Sigmoid colon (tissue), 7 donors: ENCODE data around the gene CAMTA1. TPM values are rescaled to one million over a fixed set of nuclear protein-coding genes. Genes with fewer than 3 reads are reported as not detected.

Experiments
- DNase-seq: peaks from one replicate; pipeline ENCODE4 v3.0.0-alpha.2; 2019
- H3K27ac ChIP-seq, 4 donors: fragments of 200-600 bp; sonication (generic); one replicate each; pipeline ENCODE4 v1.5.1; 2016 to 2019; ENCODE audit warnings: mild to moderate bottlenecking in 1 of 4
- H3K27me3 ChIP-seq, 3 donors: fragments of 200-600 bp; sonication (generic); one replicate each; pipeline ENCODE4 v1.5.1; 2019; ENCODE audit warnings: mild to moderate bottlenecking in 1 of 3
- H3K36me3 ChIP-seq, 4 donors: fragments of 200-600 bp; sonication (generic); one replicate each; pipeline ENCODE4 v1.5.1; 2016 to 2019
- H3K4me1 ChIP-seq, 4 donors: fragments of 200-600 bp; sonication (generic); one replicate each; pipeline ENCODE4 v1.5.1; 2017 to 2019
- H3K4me3 ChIP-seq, 4 donors: fragments of 200-600 bp; sonication (generic); one replicate each; pipeline ENCODE4 v1.5.1; 2017 to 2019; ENCODE audit warnings: mild to moderate bottlenecking in 2 of 4, moderate library complexity in 1 of 4
- H3K9me3 ChIP-seq, 4 donors: fragments of 200-600 bp in 3 of 4; sonication (generic) in 3 of 4; one replicate each; pipeline versions ENCODE4 v1.5.1 to v1.6.1; 2013 to 2019
- CTCF ChIP-seq, 4 experiments: fragments of 450-650 bp in 3 of 4; fragments of 200-600 bp in 1 of 4; IDR thresholded peaks; one replicate each; pipeline ENCODE4 v1.5.1; 2016 to 2019; ENCODE audit warnings: antibody characterized with exemption in 4 of 4, mild to moderate bottlenecking in 3 of 4, moderate library complexity in 2 of 4
- EP300 ChIP-seq, 4 donors: sonication (generic); formaldehyde crosslinking; IDR thresholded peaks; one replicate each; pipeline ENCODE4 v1.6.1; 2017; ENCODE audit warnings: antibody characterized with exemption in 4 of 4
- POLR2A ChIP-seq, 2 donors: fragments of 450-650 bp; IDR thresholded peaks; one replicate each; pipeline ENCODE4 v1.6.1; 2016; ENCODE audit warnings: antibody characterized with exemption in 2 of 2, mild to moderate bottlenecking in 2 of 2, moderate library complexity in 2 of 2
- POLR2AphosphoS5 ChIP-seq, 4 donors: sonication (generic); formaldehyde crosslinking; IDR thresholded peaks; one replicate each; pipeline ENCODE4 v1.6.1; 2017; ENCODE audit warnings: antibody characterized with exemption in 4 of 4
- WGBS, 2 donors: extraction: QIAGEN DNeasy Blood & Tissue Kit; methylation state at CpG; one replicate each; pipeline ENCODE4 v1.1.7; 2013; 5-methylcytosine and 5-hydroxymethylcytosine counted together
- intact Hi-C: fragments of 100-400 bp; cut with DNase I; formaldehyde crosslinking; loops from one replicate; pipeline ENCODE4 v1.15.1; 2023
- polyA plus RNA-seq, 3 donors: library from polyadenylated mRNA; stranded (reverse); fragments of 200-250 nt; gene quantifications; one replicate each; pipeline ENCODE4 v1.2.3, GENCODE V29; 2013
- total RNA-seq, 4 donors: library from RNA; depleted of rRNA; stranded (reverse); fragments of >200 nt; gene quantifications; one replicate each; pipeline ENCODE4 v1.1.0, GENCODE V29; 2016
- donor health status: healthy with polysubstance abuse.
- donor health status: Bipolar disorder and iron deficiency.
- donor health status: healthy.

The CAMTA1 gene
- total and polyA plus RNA-seq, 7 donors = 97.9 to 196 (median 177) TPM

DNA sequence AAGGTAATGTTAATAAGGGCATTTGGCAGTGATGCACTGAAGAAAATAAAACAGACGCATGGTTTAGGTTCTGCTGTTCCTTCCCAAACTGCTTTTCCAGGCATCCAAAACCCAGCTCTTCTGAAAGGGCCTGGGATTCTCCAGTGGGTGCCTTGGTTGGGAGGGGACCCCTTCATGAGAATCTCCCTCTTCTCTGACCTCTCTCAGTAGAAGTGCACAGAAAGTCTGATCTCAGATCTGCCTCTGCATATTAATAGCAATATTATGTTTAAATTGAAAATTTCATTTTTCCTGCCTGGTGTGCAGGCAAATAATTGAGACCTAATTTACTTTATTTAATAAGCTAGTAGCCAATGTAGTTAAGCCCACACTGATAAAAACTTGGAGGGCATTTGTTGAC, 260.6 kb downstream of the CAMTA1 start:
- intact Hi-C loops = no loop called here
- Histone ChIP-seq H3K27me3 (peaks cover 0 to 36% (median 4%) of the 10 kb centered on the region in 3 donors), H3K4me3 (no peak overlapping the region), H3K36me3 (no peaks in the 10 kb centered on the region), H3K9me3 (peaks cover 0 to 4% (median 0%) of the 10 kb centered on the region in 4 donors), H3K4me1 (no peaks in the 10 kb centered on the region), H3K27ac (no peak overlapping the region)
- 87 to 94% methylated on average over 1 of the region's 1 CpG for WGBS, 2 donors
- no peak for DNase-seq
- TF ChIP-seq POLR2AphosphoS5 (IDR thresholded peaks at IDR 0.05) = no peak

GRCh38 chr1:7046314-7046713, 261.1 kb downstream of the CAMTA1 start:
- DNase-seq = no peak
- 6 to 11% methylated on average over 4 of the region's 4 CpGs for WGBS, 2 donors
- Histone ChIP-seq H3K4me1 (no peaks in the 10 kb centered on the region), H3K9me3 (peaks cover 0 to 4% (median 0%) of the 10 kb centered on the region in 4 donors), H3K27ac (no peak overlapping the region), H3K36me3 (no peaks in the 10 kb centered on the region), H3K27me3 (peaks cover 0 to 35% (median 4%) of the 10 kb centered on the region in 3 donors), H3K4me3 (no peak overlapping the region)
- TF ChIP-seq POLR2AphosphoS5 (IDR thresholded peaks at IDR 0.05) = no peak
- TF ChIP-seq CTCF (IDR thresholded peaks at IDR 0.05) = no peak
- no peak for TF ChIP-seq POLR2A (IDR thresholded peaks at IDR 0.05)
- TF ChIP-seq EP300 (IDR thresholded peaks at IDR 0.05) = no peak
- intact Hi-C loops = no loop called here

GRCh38 chr1:7046891-7047290, 261.6 kb downstream of the CAMTA1 start:
- Histone ChIP-seq H3K36me3 (no peaks in the 10 kb centered on the region), H3K27me3 (peaks cover 0 to 29% (median 4%) of the 10 kb centered on the region in 3 donors), H3K4me1 (no peaks in the 10 kb centered on the region), H3K27ac (no peak overlapping the region), H3K9me3 (peaks cover 0 to 4% (median 0%) of the 10 kb centered on the region in 4 donors), H3K4me3 (no peak overlapping the region)
- intact Hi-C loops = no loop called here
- DNase-seq = no peak
- WGBS, 2 donors = 96% methylated on average over 1 of the region's 1 CpG
- TF ChIP-seq POLR2A (IDR thresholded peaks at IDR 0.05) (no peak), CTCF (IDR thresholded peaks at IDR 0.05) (no peak), EP300 (IDR thresholded peaks at IDR 0.05) (no peak), POLR2AphosphoS5 (IDR thresholded peaks at IDR 0.05) (no peak)

DNA sequence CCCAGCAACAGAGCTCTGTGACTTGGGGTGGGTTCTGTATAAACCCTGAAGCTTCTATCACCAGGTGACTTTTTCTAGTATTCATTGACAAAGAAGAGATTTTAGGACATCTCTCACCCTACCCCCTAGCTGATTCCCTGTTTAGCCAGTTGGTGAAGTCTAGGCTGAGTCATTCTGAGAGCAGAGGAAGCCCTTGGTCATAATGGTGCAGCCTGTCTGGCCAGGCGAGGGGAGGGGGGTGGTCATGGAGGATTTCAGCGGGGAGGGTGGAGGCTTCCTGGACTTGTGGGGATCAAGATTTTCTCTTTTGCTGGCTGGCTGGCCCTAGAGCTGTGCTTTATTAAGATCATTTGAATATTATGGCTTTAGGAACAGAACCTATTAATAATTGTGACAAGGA, 262.6 kb downstream of the CAMTA1 start:
- Histone ChIP-seq H3K36me3 (no peaks in the 10 kb centered on the region), H3K27ac (no peak overlapping the region), H3K27me3 (peaks cover 0 to 30% (median 4%) of the 10 kb centered on the region in 3 donors), H3K4me3 (no peak overlapping the region), H3K9me3 (peaks cover 0 to 4% (median 0%) of the 10 kb centered on the region in 4 donors), H3K4me1 (no peaks in the 10 kb centered on the region)
- WGBS, 2 donors = 77 to 87% methylated on average over 2 of the region's 2 CpGs
- no peak for DNase-seq
- intact Hi-C loops = no loop called here
- TF ChIP-seq EP300 (IDR thresholded peaks at IDR 0.05) = no peak
- no peak for TF ChIP-seq CTCF (IDR thresholded peaks at IDR 0.05)

- WGBS, 2 donors = 45 to 76% methylated on average over 10 of the region's 10 CpGs
These were observed 263.1 kb downstream of the CAMTA1 start for GRCh38 chr1:7048395-7048794.

More at GRCh38 chr1:7048395-7048794, 263.1 kb downstream of the CAMTA1 start:
- Histone ChIP-seq H3K36me3 (no peaks in the 10 kb centered on the region), H3K9me3 (peaks cover 0 to 4% (median 0%) of the 10 kb centered on the region in 4 donors), H3K4me1 (no peaks in the 10 kb centered on the region), H3K27me3 (peaks cover 0 to 28% (median 4%) of the 10 kb centered on the region in 3 donors), H3K27ac (no peak overlapping the region), H3K4me3 (no peak overlapping the region)
- TF ChIP-seq POLR2A (IDR thresholded peaks at IDR 0.05) (no peak), CTCF (IDR thresholded peaks at IDR 0.05) (no peak), POLR2AphosphoS5 (IDR thresholded peaks at IDR 0.05) (no peak), EP300 (IDR thresholded peaks at IDR 0.05) (no peak)
- intact Hi-C loops = no loop called here
- no peak for DNase-seq
